HG02588 (cell line): ENCODE data around the gene MAP3K21.

Experiments
- ATAC-seq: cut with Tn5 transposase; IDR thresholded peaks from one replicate; pipeline ENCODE4 v1.9.1; 2021; ENCODE audit warnings: mild to moderate bottlenecking, moderate library complexity; ENCODE audit not compliant: unreplicated experiment

The MAP3K21 gene

DNA sequence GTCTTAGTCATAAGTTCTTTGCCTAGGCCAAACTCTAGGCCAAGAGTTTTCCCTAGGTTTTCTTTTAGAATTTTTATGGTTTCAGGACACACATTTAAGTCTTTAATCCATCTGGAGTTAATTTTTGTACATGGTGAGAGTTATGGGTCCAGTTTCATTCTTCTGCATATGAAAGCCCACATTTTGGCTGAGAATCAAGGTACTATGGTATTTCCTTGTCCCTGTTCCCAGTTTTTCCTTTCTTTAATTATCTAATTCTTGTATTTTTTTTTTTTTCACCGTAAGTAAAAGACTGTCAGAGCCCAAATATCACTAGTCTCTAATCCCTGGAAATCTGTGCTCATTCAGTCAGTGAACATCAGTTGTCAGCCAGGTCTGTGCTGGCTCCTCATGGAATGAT is 105.4 kb downstream of the MAP3K21 start:
- no peak for ATAC-seq

DNA sequence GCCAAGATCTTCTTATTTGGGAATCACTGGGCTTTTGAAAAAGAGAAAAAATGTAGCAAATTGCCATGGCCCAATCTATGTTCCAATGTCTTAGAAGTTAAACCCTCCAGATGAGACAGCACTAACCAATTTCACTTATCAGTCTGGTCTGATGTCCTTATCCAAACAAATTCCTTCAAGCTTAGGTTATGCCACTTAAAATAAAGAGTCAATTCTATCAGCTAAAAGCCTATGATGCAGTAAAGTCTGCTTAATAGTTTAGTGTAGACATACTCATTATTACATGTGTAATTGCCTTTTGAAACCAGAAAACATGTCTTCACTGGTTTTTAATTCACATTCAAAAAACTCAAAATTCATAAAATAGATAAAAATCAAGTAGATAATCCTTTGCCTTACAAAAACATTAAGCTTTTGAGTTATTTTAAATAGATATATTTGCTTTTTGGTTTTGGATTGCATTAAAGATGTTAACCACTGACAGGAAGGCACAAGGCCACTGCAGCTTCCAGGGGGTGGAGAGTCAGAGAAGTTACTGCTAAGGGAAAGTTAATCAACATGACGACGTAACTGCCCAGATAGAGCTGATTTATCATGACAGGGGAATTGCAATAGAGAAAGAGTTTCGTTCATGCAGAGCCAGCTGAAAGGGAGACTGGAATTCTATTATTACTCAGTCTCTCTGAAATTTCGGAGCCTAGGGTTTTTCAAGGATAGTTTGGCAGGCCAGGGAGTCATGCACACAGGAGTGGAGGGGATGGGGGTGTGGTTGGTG is 106.1 kb downstream of the MAP3K21 start:
- ATAC-seq: no peak
